ENCODE data around the gene SH3BGR. TPM values are rescaled to one million over a fixed set of nuclear protein-coding genes. Genes with fewer than 3 reads are reported as not detected.

Gene SH3BGR
- total RNA-seq, 2 experiments from 2014 or later: 0.88 to 1.7 TPM

- CTCF ChIA-PET: interaction anchor here (1.0 to 1.4 kb wide), 2 partner anchors 57 to 261 kb away, joined by 4 read pairs; partner anchors contain the start of gene PSMG1
- no peaks in the 10 kb centered on the region for H3K36me3 Mint-ChIP-seq (ENCODE audit: low read depth)
- POLR2A ChIA-PET: interaction anchor here (1.0 to 1.5 kb wide), 2 partner anchors 47 to 262 kb away, joined by 3 to 5 read pairs; partner anchors contain the start of gene PSMG1
These were observed 7.2 kb upstream of the SH3BGR start for GRCh38 chr21:39444421-39445180.

DNA sequence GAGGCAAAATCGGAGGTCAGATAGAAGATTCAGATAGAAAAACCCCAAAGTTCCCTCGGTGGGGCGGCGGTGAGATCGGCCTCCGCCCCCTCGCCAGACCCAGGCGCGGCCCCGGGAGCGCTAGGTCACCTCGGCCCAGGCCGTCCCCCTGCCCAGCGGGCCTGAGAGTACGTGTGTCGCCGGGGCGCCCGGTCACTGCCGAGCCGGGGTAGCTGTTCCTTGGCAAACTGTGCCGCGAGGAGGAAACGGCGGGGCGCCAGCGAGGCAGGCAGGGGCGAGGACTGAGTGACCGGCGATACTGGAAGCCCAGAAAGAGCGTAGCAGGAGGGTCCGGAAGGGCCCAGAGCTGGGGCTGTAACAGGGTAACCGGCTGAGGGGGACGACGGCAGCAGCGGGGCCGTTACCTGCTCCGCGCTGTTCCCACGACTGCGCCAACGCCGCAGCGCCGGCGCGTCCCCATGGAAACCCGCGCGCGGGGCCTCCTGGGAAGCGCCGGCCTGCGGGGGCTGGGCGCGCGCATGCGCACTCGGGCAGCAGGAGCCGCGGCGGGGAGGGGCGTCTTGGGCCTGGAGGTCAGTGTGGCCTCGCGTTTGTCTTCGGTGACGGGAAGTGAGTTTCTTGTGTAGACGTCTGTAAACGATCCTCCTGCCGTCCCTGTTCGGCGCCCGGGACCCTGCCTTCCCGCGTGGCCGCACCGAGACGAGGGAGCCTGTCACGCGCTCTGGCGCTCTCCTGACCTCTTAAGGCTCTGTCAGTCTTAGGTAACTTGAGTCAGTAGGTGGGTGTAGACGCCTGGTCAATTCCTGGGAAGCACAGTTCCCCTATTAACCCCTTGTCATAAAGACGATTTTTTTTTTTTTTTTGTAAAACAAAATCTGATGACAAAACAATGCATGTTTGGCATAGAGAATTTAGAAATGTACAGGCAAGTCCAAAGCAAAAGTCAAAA is 6.2 kb upstream of the SH3BGR start, which contains the start of gene LCA5L:
Gene LCA5L, minus strand, starts transcription at position 458 of the 949 bp plus-strand sequence. CDS start 17,285 bp downstream, outside the sequence.
- no peaks in the 10 kb centered on the region for H3K36me3 Mint-ChIP-seq (ENCODE audit: low read depth)
- peak within 1 kb of the TSS; percentile 73 for H3K27ac Mint-ChIP-seq
- no peaks in the 10 kb centered on the region for H3K9me3 Mint-ChIP-seq
- DNase-seq: peak; percentile 91
- H3K4me1 Mint-ChIP-seq: peaks cover 14% of the 10 kb centered on the region
- peak within 1 kb of the TSS; percentile 83 for H3K4me3 Mint-ChIP-seq
- peaks cover 31% of the 10 kb centered on the region for H3K27me3 Mint-ChIP-seq
- CTCF ChIA-PET: interaction anchor here (1.0 to 1.4 kb wide), 2 partner anchors 58 to 262 kb away, joined by 4 read pairs; partner anchors contain the start of gene PSMG1
- POLR2A ChIA-PET: interaction anchor here (0.8 to 1.5 kb wide), 2 partner anchors 97 to 263 kb away, joined by 4 to 5 read pairs; partner anchors contain the start of genes HMGN1 and PSMG1

More at GRCh38 chr21:39444421-39445180, 7.2 kb upstream of the SH3BGR start:
- peak overlapping the region; percentile 83 for H3K4me3 Mint-ChIP-seq
- H3K4me1 Mint-ChIP-seq: peaks cover 14% of the 10 kb centered on the region
- no peaks in the 10 kb centered on the region for H3K9me3 Mint-ChIP-seq
- H3K27me3 Mint-ChIP-seq: peaks cover 31% of the 10 kb centered on the region
- peak overlapping the region; percentile 27 for H3K27ac Mint-ChIP-seq
- DNase-seq: no peak

- no peak overlapping the region for H3K4me3 Mint-ChIP-seq
- DNase-seq: no peak
- H3K9me3 Mint-ChIP-seq: no peaks in the 10 kb centered on the region
- ChIA-PET POLR2A (no interaction called here), CTCF (no interaction called here)
- no peak overlapping the region for H3K27ac Mint-ChIP-seq
- H3K36me3 Mint-ChIP-seq (ENCODE audit: low read depth): no peaks in the 10 kb centered on the region
- peaks cover 14% of the 10 kb centered on the region for H3K4me1 Mint-ChIP-seq
- peaks cover 30% of the 10 kb centered on the region for H3K27me3 Mint-ChIP-seq
These were observed 4.5 kb upstream of the SH3BGR start for GRCh38 chr21:39447264-39447663.

DNA sequence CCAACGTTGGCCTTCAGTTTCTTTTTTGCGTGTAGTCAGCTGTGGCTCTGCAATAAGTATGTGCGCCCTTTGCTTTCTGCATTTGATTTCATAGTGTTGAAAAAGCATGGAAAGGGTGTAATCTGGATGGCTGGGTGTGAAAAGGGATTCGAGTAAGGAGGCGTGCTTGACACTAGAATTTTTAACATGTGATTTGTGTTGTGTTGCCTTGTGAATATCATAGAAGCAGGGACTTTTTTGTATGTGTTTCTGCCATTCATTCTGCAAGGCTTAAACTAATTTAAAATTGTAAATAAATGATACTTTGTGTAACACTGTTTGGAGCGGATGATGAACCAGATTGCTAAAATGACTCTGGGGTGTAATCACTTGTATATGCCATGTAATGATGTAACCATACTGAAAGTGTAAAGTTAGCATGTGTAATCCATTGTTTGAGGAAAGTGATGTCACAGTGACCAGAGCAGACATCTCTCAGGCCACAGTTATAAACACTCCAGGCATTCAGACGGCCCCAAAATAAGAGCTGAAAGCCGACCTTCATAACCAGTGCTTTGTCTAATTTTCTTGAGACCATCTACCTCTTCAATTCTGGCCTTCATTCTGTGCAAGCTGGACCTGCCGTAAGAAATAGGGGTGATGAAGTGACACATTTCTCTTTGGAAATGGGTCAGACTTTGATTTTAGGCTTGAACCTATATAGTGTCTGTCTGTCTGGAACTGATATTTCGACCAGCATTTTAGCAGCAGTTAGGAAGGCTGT is 618 bp downstream of the SH3BGR start:
- DNase-seq: no peak
- Mint-ChIP-seq H3K27ac (no peak overlapping the region), H3K4me1 (no peaks in the 10 kb centered on the region), H3K27me3 (peaks cover 14% of the 10 kb centered on the region), H3K36me3 (ENCODE audit: low read depth) (no peaks in the 10 kb centered on the region), H3K4me3 (no peak overlapping the region), H3K9me3 (no peaks in the 10 kb centered on the region)
- CTCF ChIA-PET: interaction anchor here (1.6 kb wide), 1 partner anchor 66 kb away, joined by 3 read pairs; no protein-coding TSS in a partner anchor
- POLR2A ChIA-PET: interaction anchor here (1.0 kb wide), 1 partner anchor 104 kb away, joined by 3 read pairs; the partner anchor contains the start of gene HMGN1

DNA sequence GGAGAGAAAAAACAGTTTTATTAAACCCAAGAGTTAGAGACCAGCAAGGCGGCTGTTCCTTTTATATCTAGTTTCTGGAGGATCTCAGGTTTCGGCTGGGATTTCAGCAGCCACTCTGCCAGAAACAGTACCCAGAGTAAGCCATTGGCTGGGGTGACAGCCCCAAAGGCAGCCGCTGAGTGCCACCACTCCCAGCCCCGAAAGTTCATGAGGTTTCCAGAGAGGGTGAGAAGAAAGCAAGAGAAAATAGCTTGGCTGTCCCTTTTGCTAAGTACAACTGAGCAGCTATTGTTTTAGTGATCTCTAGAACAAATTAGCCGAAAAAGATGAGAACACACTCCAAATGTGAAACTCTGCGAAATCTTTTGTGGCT is 1.2 kb downstream of the SH3BGR start:
- Mint-ChIP-seq H3K27ac (no peak overlapping the region), H3K4me3 (no peak overlapping the region), H3K4me1 (no peaks in the 10 kb centered on the region), H3K9me3 (no peaks in the 10 kb centered on the region), H3K36me3 (ENCODE audit: low read depth) (no peaks in the 10 kb centered on the region), H3K27me3 (peaks cover 14% of the 10 kb centered on the region)
- ChIA-PET CTCF (interaction anchor here (1.6 kb wide), 1 partner anchor 65 kb away, joined by 3 read pairs; no protein-coding TSS in a partner anchor), POLR2A (interaction anchor here (1.0 kb wide), 1 partner anchor 104 kb away, joined by 3 read pairs; the partner anchor contains the start of gene HMGN1)
- DNase-seq: no peak

DNA sequence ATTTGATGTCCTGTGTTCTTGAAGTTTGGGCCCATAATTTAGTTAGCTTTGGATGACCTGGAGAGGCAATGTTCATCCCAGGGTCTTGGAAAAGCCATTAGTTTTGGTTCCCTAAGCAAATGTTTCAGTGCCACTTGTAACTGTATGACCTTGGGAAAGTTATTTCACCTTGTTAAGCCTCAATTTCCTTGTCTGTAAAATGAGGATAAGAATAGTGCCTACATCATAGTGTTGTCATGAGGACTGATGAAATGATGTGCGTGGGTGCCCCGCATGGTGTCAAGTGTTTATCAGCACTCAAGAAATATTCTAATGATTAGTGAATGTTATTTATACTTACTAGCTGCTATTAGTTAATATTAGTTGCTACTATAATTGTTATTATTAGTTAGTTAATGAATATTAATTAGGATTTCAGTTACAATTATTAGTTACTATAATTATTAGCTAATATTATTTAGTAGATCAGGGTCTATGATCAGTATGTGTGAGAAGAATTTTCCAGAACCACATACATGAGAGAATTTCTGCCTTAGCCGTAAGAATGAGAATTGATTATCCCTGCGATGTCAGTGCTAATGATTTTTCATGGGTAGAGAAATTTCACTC is 1.9 kb downstream of the SH3BGR start:
- POLR2A ChIA-PET: interaction anchor here (1.0 kb wide), 1 partner anchor 105 kb away, joined by 3 read pairs; the partner anchor contains the start of gene HMGN1
- Mint-ChIP-seq H3K4me1 (no peaks in the 10 kb centered on the region), H3K4me3 (no peak overlapping the region), H3K27ac (no peak overlapping the region), H3K36me3 (ENCODE audit: low read depth) (no peaks in the 10 kb centered on the region), H3K27me3 (peaks cover 14% of the 10 kb centered on the region), H3K9me3 (no peaks in the 10 kb centered on the region)
- DNase-seq: no peak
- CTCF ChIA-PET: no interaction called here

DNA sequence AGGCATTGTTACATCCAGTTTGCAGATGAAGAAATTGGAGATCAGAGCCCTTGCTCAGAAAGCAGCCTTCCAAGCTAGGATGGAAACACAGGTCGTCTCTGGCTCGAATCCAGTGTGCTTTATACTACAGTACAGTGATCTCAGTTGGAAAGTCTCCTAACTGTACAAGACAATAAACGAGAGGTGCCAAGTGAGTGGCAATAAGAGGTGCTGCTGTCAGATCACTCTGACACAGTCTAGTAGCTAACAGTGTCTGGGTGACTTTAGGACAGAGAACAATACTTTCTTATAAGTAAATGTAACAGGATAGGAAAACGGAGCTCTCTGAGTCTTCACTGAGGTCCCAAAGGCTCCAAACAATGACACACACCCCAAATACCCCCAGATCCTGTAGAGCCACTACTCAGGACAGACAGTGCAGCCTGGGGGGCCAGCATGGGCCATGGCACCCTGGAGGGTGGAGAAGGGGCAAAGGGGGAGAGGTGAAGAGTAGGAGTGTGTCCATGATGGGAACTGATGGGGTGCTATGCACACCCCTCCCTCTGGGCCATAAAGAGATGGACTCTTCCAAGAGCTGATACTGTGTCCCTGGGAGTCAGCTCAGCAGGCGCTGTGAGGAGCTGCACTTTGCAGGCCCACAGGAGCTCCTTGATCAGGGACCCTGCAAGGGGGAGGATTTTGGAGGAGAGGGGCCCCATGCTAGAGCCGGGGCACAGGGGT is 3.3 kb downstream of the SH3BGR start:
- no peak overlapping the region for H3K27ac Mint-ChIP-seq
- H3K36me3 Mint-ChIP-seq (ENCODE audit: low read depth): no peaks in the 10 kb centered on the region
- CTCF ChIA-PET: interaction anchor here (1.4 kb wide), 1 partner anchor 12 kb away, joined by 3 read pairs; no protein-coding TSS in a partner anchor
- POLR2A ChIA-PET: no interaction called here
- H3K4me1 Mint-ChIP-seq: no peaks in the 10 kb centered on the region
- H3K4me3 Mint-ChIP-seq: no peak overlapping the region
- DNase-seq: no peak
- H3K9me3 Mint-ChIP-seq: no peaks in the 10 kb centered on the region
- H3K27me3 Mint-ChIP-seq: peaks cover 6% of the 10 kb centered on the region

- POLR2A ChIA-PET: no interaction called here
- Mint-ChIP-seq H3K36me3 (ENCODE audit: low read depth) (no peaks in the 10 kb centered on the region), H3K27ac (no peak overlapping the region), H3K27me3 (peaks cover 3% of the 10 kb centered on the region), H3K4me3 (no peak overlapping the region), H3K9me3 (no peaks in the 10 kb centered on the region), H3K4me1 (peaks cover 4% of the 10 kb centered on the region)
- CTCF ChIA-PET: no interaction called here
- no peak for DNase-seq
These were observed 4.9 kb downstream of the SH3BGR start for GRCh38 chr21:39456665-39457064.

DNA sequence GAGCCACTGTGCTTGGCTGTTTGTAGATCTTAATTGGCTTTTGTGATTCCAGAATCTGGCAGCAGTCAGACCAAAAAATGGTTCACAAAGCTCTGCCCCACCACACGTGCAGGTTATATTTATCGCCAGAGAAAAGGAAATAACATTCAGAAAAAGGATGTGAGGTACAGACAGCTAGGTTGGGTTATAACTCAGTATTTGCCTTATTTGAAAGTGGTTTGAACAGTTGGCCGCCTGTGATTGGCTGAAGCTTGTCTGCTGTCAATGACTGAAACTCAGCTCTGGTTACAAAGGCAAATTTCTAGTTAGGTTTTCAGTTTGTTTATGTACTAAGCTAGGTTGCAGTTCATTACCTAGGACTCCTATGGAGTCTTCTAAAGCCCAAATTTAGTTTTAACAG is 9.6 kb downstream of the SH3BGR start:
- no peak for DNase-seq
- ChIA-PET CTCF (interaction anchor here (1.3 kb wide), 1 partner anchor 21 kb away, joined by 4 read pairs; no protein-coding TSS in a partner anchor), POLR2A (interaction anchor here (0.7 kb wide), 1 partner anchor 209 kb away, joined by 3 read pairs; no protein-coding TSS in a partner anchor)
- Mint-ChIP-seq H3K27me3 (no peaks in the 10 kb centered on the region), H3K9me3 (no peaks in the 10 kb centered on the region), H3K36me3 (ENCODE audit: low read depth) (no peaks in the 10 kb centered on the region), H3K27ac (no peak overlapping the region), H3K4me3 (no peak overlapping the region), H3K4me1 (peaks cover 4% of the 10 kb centered on the region)

- peaks cover 4% of the 10 kb centered on the region for H3K4me1 Mint-ChIP-seq
- no peak overlapping the region for H3K27ac Mint-ChIP-seq
- no peak for DNase-seq
- no peaks in the 10 kb centered on the region for H3K27me3 Mint-ChIP-seq
- no peak overlapping the region for H3K4me3 Mint-ChIP-seq
- CTCF ChIA-PET: no interaction called here
- POLR2A ChIA-PET: no interaction called here
- no peaks in the 10 kb centered on the region for H3K9me3 Mint-ChIP-seq
- H3K36me3 Mint-ChIP-seq (ENCODE audit: low read depth): no peaks in the 10 kb centered on the region
These were observed 11.5 kb downstream of the SH3BGR start for GRCh38 chr21:39463308-39463707.

DNA sequence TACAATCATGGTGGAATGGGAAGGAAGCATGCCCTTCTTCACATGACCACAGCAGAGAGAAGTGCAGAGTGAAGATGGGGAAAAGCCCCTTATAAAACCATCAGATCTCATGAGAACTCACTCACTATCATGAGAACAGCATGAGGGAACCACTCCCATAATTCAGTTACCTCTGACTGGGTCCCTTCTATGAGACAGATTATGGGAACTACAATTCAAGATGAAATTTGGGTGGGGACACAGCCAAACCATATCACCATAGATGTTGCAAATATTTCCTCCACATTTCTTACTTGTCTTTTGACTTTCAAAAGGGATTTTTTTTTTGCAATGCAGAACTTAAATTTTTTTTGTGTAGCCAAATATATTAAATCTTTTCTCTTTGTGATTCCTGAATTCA is 14.8 kb downstream of the SH3BGR start:
- H3K9me3 Mint-ChIP-seq: no peaks in the 10 kb centered on the region
- H3K27ac Mint-ChIP-seq: no peak overlapping the region
- no peak overlapping the region for H3K4me3 Mint-ChIP-seq
- CTCF ChIA-PET: no interaction called here
- H3K4me1 Mint-ChIP-seq: no peaks in the 10 kb centered on the region
- no peaks in the 10 kb centered on the region for H3K27me3 Mint-ChIP-seq
- POLR2A ChIA-PET: no interaction called here
- H3K36me3 Mint-ChIP-seq (ENCODE audit: low read depth): no peaks in the 10 kb centered on the region
- no peak for DNase-seq
